ENCODE measurements around the gene MOSPD2. TPM values are rescaled to one million over a fixed set of nuclear protein-coding genes. Genes with fewer than 3 reads are reported as not detected.

The MOSPD2 gene
- total and polyA plus RNA-seq, 10 of the 15 experiments (the other 5 are each of a cell fraction or from before 2014, with no cell fraction given) = 4.9 to 14.7 (median 7.4) TPM

GRCh38 chrX:14923761-14924160 is 50.5 kb downstream of the MOSPD2 start:
- TF ChIP-seq SREBF1 (IDR thresholded peaks at IDR 0.05; ENCODE audit: low read length) (no peak), MAX (IDR thresholded peaks at IDR 0.05; ENCODE audit: low read depth, low read length) (no peak), SMAD5 (IDR thresholded peaks at IDR 0.05; ENCODE audit: low read depth) (no peak), MLLT1 (IDR thresholded peaks at IDR 0.05) (no peak), EED (IDR thresholded peaks at IDR 0.05; ENCODE audit: low read depth) (no peak), JUND (IDR thresholded peaks at IDR 0.05; ENCODE audit: low read depth, low read length) (no peak), ZNF24 (IDR thresholded peaks at IDR 0.05) (no peak), FOXM1 (IDR thresholded peaks at IDR 0.05; ENCODE audit: low read depth, low read length) (no peak), CHD1 (IDR thresholded peaks at IDR 0.05; ENCODE audit: low read depth, low read length) (no peak)
- Histone ChIP-seq H3K79me2 (ENCODE audit: control insufficient read depth, insufficient read depth, low read length) (no peaks in the 10 kb centered on the region), H3K27me3 (replicated peaks in 1 of 2; ENCODE audit: control insufficient read depth in 2 of 2, insufficient read depth in 2 of 2, low read length in 1 of 2) (no peaks in the 10 kb centered on the region), H3K36me3 (ENCODE audit: control insufficient read depth in 2 of 2, insufficient read depth in 2 of 2, low read length in 1 of 2) (no peaks in the 10 kb centered on the region), H4K20me1 (ENCODE audit: control insufficient read depth, insufficient read depth) (no peaks in the 10 kb centered on the region), H3K9me3 (replicated peaks; ENCODE audit: control insufficient read depth, insufficient read depth, low read length) (no peaks in the 10 kb centered on the region), H3K4me1 (ENCODE audit: control insufficient read depth, insufficient read depth, low read length) (no peaks in the 10 kb centered on the region), H3K9ac (ENCODE audit: control insufficient read depth, insufficient read depth, low read length) (no peak overlapping the region), H2AFZ (ENCODE audit: control insufficient read depth, low read depth, low read length) (no peak overlapping the region), H3K4me3 (no peak overlapping the region), H3K4me2 (ENCODE audit: control insufficient read depth, insufficient read depth) (no peak overlapping the region), H3K27ac (ENCODE audit: control insufficient read depth, insufficient read depth) (no peak overlapping the region)
- CTCF ChIA-PET = interaction anchor here (0.7 kb wide), 1 partner anchor 12 kb away, joined by 3 read pairs; no protein-coding TSS in a partner anchor
- BruUV-seq (replicated peaks) = no TSS peak
- POLR2A ChIA-PET = no interaction called here
- DNase-seq (ENCODE audit: low read depth, low spot score) (no peak), ATAC-seq (no peak), FAIRE-seq (no peak)
- 71% methylated on average over 4 of the region's 4 CpGs for WGBS (ENCODE audit: insufficient coverage, insufficient replicate concordance, low lambda C conversion rate, missing lambda C conversion rate)
- in situ Hi-C loops (cut with MboI) = no loop called here
- SMC1A ChIA-PET (ENCODE audit: uncharacterized antibody, unreplicated experiment) = no interaction called here
- intact Hi-C loops (cut with micrococcal nuclease; ENCODE audit: unreplicated experiment) = no loop called here
- RAD21 ChIA-PET (ENCODE audit: unreplicated experiment) = no interaction called here
